NCI-H82 treated with DMSO at 0.1 percent for 48 hours (cell line): ENCODE data around the gene MFSD2A.
"Not testable (repeated sequence)": the region's sequence is repeated elsewhere in the genome, so short reads cannot be mapped to it uniquely, and the experiment has no call there.

ENCODE experiments used
- DNase-seq: peaks from one replicate; lab custom pipeline; 2025; ENCODE audit not compliant: unreplicated experiment; lab: John Stamatoyannopoulos, UW

MFSD2A gene

DNA sequence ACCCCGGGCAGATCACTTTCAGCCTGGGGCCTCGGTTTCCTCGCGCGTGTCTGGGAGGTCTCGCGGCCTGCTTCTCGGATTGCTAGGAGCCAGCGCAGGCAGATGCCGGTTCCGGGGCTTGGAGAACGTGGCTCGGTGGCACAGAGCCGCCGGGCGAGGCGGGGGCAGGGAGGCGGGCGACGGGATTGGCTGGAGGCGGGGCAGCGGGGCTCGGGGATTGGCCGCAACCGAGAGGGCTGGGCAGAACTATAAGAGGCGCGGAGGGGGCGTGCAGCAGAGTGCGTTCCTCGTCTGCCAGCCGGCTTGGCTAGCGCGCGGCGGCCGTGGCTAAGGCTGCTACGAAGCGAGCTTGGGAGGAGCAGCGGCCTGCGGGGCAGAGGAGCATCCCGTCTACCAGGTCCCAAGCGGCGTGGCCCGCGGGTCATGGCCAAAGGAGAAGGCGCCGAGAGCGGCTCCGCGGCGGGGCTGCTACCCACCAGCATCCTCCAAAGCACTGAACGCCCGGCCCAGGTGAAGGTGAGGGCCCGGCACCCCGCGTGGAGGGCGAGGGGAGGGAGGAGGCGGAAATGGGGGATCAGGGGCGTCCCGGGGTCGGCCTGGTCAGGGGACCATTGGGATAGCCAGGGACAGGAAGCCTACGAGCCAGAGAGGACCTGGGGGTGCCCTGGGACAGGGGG is at the start of gene MFSD2A:
Gene MFSD2A, plus strand, starts transcription at position 276 of the 677 bp plus-strand sequence. Its CDS starts 148 bp downstream, at position 424.
- peak; percentile 91 for DNase-seq

DNA sequence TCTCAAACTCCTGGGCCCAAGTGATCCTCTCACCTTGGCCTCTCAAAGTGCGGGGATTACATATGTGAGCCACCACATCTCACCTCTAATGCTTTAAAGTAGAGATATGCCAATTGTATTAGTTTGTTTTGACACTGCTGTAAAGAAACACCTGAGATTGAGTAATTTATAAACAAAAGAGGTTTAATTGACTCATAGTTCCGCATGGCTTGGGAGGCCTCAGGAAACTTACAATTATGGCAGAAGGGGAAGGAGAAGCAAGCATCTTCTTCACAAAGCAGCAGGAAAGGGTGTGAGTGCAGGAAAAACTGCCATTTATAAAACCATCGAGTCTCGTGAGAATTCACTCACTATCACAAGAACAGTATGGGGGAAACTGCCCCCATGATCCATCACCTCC is 49.8 kb upstream of the MFSD2A start:
- DNase-seq, result no peak

DNA sequence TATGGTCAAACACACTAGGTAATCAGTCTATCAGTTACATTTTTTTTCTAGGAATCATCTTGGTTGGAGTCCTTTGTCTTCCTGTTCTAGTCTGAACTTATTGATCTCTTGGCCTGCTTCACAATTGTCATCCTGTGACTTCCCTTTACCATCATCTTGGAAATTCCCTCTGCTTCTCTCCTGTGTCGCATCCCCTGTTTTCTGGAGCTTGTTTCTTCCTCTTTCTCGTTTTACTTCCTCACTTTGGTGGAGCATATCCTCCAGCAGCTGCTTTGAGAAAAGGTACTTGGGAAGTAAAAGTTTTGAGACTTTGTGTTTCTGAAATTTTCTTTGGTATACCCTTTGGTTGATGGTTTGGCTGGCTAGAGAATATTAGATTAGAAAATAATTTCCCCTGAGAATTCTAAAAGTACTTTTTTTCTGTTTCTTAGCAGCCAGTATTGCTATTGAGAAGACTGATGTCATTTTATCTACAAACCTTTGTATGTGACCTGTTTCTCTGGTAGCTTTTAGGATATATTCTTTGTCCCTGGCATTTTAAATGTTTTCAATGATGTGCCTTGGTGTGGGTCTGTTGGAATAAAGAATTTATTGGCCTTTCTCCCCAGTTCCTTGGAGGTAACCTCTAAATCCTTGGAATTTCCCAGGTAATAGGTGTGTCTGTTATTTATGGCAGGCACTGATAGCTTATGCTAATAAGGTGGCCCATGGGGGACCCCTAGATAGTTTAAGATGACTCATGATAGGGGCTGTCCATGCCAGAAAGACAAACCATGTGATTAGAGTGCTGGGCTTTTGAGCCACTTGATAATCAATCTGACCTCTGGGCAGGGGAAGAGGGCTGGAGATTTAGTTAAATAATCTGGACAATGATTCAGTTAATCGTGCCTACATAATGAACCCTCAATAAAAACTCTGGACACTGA is 47.2 kb upstream of the MFSD2A start:
- no peak for DNase-seq

GRCh38 chr1:39908534-39908933 is 46.4 kb upstream of the MFSD2A start:
- no peak for DNase-seq

DNA sequence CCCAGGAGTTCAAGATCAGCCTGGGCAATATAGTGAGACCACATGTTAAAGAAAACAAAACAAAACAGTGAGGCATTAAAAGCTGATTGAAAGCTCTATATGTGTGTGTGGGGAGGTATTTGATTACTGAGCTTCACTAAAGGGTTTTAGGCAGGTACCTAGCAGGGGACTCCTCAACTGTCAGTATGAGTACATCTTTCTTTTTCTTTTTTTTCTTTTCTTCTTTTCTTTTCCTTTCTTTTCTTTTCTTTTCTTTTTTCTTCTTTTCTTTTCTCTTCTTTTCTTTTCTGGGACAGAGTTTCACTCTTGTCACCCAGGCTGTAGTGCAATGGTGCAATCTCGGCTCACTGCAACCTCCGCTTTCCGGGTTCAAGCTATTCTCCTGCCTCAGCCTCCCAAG is 44.7 kb upstream of the MFSD2A start:
- DNase-seq, result no peak

GRCh38 chr1:39913136-39913535 is 41.8 kb upstream of the MFSD2A start:
- DNase-seq, result not testable (repeated sequence)

- no peak for DNase-seq
Observed at GRCh38 chr1:39915499-39916129, 39.3 kb upstream of the MFSD2A start.

DNA sequence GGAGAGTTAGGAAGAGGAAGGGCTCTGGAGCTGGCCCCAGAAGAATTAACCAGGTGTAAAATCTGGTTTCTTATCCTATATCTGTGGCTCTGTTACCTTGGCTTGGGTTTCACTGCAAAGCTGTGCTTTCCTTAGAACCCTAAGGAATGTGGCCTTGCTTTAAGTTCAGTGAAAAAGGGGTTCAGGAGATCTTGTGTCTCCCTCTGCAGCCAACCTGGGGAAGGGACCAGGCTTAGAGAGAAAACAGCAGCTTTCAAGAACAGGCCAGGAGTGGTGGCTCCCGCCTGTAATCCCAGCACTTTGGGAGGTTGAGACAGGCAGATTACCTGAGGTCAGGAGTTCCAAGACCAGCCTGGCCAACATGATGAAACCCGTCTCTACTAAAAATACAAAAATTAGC is 37.1 kb upstream of the MFSD2A start:
- DNase-seq, result no peak

- DNase-seq, result peak; percentile 77
Observed at GRCh38 chr1:39919545-39919944, 35.4 kb upstream of the MFSD2A start.

DNA sequence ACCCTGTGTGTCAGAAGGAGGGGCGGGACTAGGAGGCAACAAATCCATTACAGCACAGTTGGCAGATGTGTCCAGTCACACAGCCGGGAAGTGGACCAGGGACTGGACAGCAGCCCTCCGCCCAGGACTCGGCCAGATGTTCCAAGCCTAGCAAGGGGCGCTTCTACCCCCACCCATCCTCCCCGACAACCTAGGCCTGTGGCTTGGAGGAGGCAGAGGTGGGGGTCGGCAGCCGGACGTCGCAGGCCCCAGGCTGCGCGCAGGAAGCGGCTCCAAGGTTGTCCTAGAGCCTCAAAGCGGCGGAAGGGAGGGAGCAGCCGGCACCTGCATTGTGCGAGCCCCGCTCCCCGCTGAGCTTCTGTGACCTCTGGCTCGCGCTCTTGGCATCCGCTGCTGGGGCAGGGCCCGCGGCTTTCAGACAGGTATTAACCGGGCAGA is 32.7 kb upstream of the MFSD2A start:
- no peak for DNase-seq

DNA sequence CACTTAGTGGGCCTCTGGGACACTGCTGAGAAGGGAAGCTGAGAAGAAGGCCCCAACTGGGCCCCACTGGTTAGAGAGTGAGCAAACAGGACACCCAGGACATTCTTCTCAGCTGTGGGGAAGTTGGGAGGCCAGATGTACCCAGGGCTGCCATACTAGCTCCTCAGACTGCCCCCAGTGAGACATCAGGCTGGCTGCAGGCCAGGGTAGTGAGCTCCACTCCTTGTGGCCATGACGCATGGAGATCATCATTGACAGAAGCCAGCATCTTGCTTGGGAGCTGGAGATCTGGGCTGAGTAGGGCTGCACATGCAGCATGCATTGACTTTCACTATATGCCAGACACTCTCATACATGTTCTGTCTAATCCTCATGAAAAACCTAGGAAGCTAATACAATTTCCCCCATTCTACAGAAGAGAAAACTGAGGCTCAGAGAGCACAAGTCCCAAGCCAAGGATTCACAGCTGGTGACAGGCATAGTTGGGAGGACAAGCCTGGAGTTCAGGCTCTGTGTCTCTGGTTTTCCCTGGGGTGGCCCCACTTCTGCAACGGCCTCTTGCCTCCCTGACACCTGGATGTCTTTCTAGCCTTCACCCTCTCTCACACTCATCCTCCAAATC is 29.1 kb upstream of the MFSD2A start:
- no peak for DNase-seq

DNA sequence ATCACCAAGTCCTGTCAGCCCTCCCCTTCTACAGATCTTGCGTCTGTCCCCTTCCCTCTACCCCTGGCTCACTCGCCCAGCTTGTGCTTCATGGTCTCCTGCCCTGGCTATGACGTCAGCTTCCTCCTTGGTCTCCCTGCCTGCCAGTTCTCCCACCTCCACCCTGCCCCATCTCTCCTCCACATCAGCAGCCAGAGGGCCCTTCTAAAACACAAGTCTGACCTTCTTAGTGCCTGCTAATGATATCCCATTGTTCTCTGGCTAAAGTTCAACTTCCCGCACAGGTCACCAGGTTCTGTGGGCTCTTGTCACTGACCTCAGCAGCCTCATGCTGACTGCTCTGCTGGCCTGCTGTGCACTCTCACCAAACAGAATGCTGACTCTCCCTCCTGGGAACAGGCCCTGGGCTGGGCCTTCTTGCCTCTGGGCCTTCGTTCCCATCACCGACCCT is 28.6 kb upstream of the MFSD2A start:
- DNase-seq, result no peak

- no peak for DNase-seq
Observed at GRCh38 chr1:39926820-39927219, 28.1 kb upstream of the MFSD2A start.

DNA sequence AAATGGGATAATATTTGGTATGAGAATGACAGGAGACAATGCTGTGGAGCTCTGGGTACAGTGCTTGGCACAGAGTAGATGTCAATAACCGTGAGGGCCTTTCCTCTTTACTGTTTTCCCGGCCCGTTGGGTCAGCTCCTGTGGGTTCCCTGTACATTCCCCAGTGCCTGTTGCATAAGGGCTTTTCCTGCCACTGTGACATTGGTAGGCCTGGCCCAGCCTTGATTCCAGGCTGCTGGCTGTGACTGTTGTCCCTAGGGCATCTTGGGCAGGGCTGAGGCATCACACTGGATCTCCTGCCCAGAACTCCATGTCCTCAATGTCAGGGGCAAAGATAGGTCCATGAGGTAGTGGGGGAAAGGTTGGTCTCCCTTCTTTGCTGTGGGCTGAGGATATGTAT is 27.4 kb upstream of the MFSD2A start:
- DNase-seq, result no peak

DNA sequence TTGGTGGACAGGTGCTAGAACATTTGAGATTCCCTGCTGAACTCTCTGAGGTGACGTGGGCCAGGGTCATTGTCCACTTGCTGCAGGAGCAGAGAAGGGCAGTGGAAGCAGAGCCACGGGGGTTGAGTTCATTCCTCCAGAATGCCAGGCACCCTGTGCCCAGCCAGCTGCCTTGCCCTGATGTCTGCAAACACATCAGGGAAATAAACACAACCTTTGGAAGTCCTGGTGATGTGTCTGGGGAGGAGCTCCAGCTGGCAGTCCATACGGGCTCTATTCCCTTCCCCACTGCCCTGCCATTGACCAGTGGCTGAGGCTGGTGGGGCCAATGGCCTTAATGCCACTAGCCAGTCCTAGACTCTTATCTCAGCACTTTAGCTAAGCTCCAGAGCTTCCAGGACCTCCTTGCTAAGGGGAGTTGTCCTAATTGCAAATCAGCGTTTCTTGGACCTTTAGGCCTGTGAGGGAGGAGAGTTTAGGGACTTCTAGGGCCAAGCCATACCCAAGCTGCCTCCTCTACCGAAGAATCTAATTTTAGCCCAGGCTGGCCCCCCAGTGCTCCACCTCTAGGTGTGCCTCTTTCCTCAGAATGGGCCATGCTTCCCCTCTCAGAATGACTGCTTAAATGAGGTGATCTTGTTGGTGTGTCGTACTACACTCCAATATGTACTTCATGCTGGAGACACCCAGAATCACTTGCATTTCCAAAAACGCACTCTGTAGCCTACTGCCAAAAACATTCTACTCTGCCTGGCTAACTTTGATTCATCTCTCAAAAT is 25.9 kb upstream of the MFSD2A start:
- DNase-seq, result no peak

DNA sequence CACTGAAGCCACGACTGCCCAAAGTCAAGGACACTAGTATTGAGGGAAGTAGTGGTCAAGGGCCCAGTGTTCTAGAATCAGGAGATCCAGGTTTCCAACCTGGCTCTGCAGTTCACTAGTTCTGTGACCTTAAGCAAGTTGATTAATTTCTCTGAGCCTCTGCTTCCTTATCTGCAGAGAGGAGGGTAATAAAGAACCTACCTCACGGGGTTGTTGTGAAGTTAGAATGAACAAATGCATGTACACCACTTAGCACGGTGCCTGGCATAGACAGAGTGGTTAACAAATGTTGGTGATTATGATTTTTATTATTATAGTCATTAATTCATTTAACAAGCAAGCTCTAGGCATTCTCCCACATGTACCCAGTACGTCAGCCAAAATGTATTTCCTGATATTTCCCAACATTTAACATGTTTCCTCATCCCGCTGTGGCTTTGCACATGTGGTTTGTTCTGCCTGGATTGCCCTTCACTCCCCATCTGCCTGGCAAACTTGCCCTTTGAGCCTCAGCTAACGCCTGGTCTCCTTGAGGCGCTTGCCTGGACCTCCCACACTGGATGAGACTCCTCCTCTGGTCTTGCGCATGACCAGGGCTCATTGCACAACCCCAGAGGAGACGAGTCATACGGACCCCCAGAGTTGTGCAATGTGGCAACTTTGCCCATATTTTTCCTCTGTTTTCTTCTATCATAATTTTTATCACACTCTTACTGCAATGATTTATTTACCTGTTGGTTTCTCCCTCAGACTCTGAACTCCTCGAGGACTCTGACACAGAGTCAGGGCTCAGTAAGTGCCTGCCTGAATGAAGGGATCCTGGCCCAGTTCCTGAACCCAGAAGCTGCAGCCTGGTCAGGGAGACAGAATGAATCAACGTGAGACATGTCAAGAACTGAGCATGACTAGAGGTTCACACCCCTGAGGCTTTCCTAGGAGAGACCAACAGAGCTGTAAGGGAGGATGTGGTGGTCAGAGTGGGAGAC is 20.7 kb upstream of the MFSD2A start:
- DNase-seq, result no peak

DNA sequence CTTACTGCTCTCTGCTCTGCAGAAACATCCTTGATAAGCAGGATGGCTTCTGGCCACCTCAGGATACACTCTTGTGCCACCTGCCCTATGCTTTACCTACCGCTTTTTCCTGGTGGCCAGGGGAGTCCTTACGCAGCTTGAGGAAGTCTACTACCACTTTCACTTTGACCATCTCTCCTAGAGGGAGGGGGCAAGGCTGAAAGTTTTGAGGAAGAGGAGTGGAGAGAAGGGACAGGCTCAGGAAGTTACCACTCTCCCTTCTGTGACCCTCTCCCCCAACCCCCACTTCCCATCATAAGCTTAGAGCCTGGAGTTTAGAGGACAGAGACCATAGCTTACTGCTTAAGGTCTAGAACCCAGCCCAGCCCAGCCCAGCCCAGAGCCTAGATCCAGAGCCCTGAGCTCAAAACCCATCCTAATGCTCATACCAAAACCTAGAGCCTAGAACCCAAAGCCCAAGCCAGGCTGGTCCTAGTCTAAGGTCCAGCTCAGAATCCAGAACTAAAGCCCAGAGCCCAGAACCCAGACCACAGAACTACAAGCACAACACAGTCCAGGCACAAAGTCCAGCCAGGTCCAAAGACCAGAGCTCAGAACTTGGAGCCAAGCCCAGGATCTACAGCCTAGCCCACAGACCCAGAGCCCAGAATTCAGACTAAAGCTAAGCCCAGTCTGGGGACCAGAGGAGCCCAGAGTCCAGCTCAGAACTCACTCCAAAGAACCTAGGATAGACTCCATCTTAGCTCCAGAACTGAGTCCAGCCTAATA is 18.0 kb upstream of the MFSD2A start:
- no peak for DNase-seq

- DNase-seq, result no peak
Observed at GRCh38 chr1:39938856-39939255, 16.1 kb upstream of the MFSD2A start.

GRCh38 chr1:39940253-39940652 is 14.7 kb upstream of the MFSD2A start:
- DNase-seq, result no peak
